Stimulated activated CD4-positive, alpha-beta T cell treated with anti-CD3 and anti-CD28 coated beads, Interleukin-12 subunit alpha, Interleukin-12 subunit beta, amount 100 ng/mL, for 48 hours (primary cell): Measurements from ENCODE around the gene FGFBP1.
"Not testable (repeated sequence)": the region's sequence is repeated elsewhere in the genome, so short reads cannot be mapped to it uniquely, and the experiment has no call there.

Experiments used
- DNase-seq, 3 donors: peaks; one replicate each; pipeline ENCODE4 v3.0.0-alpha.2; 2020; ENCODE audit warnings: low read depth in 2 of 3, low spot score in 1 of 3

The FGFBP1 gene

GRCh38 chr4:15947684-15948083, 9.1 kb upstream of the FGFBP1 start:
- DNase-seq, result no peak

GRCh38 chr4:15945516-15945915, 7.0 kb upstream of the FGFBP1 start:
- no peak for DNase-seq

- no peak for DNase-seq
Measured at GRCh38 chr4:15944895-15945294, 6.4 kb upstream of the FGFBP1 start.

- no peak for DNase-seq
Measured at GRCh38 chr4:15942283-15942682, 3.7 kb upstream of the FGFBP1 start.

GRCh38 chr4:15938182-15938581, 358 bp downstream of the FGFBP1 start:
- DNase-seq, result no peak

GRCh38 chr4:15936495-15936894, 2.0 kb downstream of the FGFBP1 start:
- DNase-seq, result no peak

GRCh38 chr4:15935504-15936402, 2.8 kb downstream of the FGFBP1 start:
- DNase-seq, result no peak

- DNase-seq, result no peak
Measured at GRCh38 chr4:15934259-15934658, 4.3 kb downstream of the FGFBP1 start.

GRCh38 chr4:15931451-15932210, 6.9 kb downstream of the FGFBP1 start:
- no peak for DNase-seq

- no peak for DNase-seq
Measured at GRCh38 chr4:15930314-15930713, 8.2 kb downstream of the FGFBP1 start.

- no peak for DNase-seq
Measured at GRCh38 chr4:15929540-15929939, 9.0 kb downstream of the FGFBP1 start.

GRCh38 chr4:15928883-15929282, 9.7 kb downstream of the FGFBP1 start:
- no peak for DNase-seq

GRCh38 chr4:15926486-15926885, 12.1 kb downstream of the FGFBP1 start:
- no peak for DNase-seq

GRCh38 chr4:15925830-15926229, 12.7 kb downstream of the FGFBP1 start:
- DNase-seq, result no peak

GRCh38 chr4:15921592-15921932, 17.0 kb downstream of the FGFBP1 start:
- no peak for DNase-seq

GRCh38 chr4:15920723-15921591, 17.6 kb downstream of the FGFBP1 start:
- no peak for DNase-seq

- DNase-seq, result no peak
Measured at GRCh38 chr4:15918484-15919129, 19.9 kb downstream of the FGFBP1 start.

GRCh38 chr4:15917297-15917696, 21.2 kb downstream of the FGFBP1 start:
- DNase-seq, result no peak

GRCh38 chr4:15916358-15916757, 22.2 kb downstream of the FGFBP1 start:
- not testable (repeated sequence) for DNase-seq

- no peak for DNase-seq
Measured at GRCh38 chr4:15914736-15915135, 23.8 kb downstream of the FGFBP1 start.

- DNase-seq, result no peak
Measured at GRCh38 chr4:15914291-15914690, 24.2 kb downstream of the FGFBP1 start.
